Endothelial cell (in vitro differentiated cells): ENCODE measurements around the gene WDFY4. TPM values are rescaled to one million over a fixed set of nuclear protein-coding genes. Genes with fewer than 3 reads are reported as not detected.

Experiments used
- DNase-seq: peaks from one replicate; pipeline ENCODE4 v3.0.0; 2021; ENCODE audit warnings: low spot score
- H3K27ac Mint-ChIP-seq: one replicate; pipeline ENCODE4 v1.8.0; 2021; ENCODE audit warnings: mixed read lengths, inconsistent platforms; ENCODE audit not compliant: unreplicated experiment
- H3K27me3 Mint-ChIP-seq: one replicate; pipeline ENCODE4 v1.8.0; 2021; ENCODE audit warnings: mild to moderate bottlenecking, moderate library complexity, mixed read lengths, inconsistent platforms; ENCODE audit not compliant: unreplicated experiment
- H3K36me3 Mint-ChIP-seq: one replicate; pipeline ENCODE4 v1.8.0; 2021; ENCODE audit warnings: mild to moderate bottlenecking, low read depth, mixed read lengths, inconsistent platforms; ENCODE audit not compliant: unreplicated experiment
- H3K4me1 Mint-ChIP-seq: one replicate; pipeline ENCODE4 v1.8.0; 2021; ENCODE audit warnings: mild to moderate bottlenecking, mixed read lengths, inconsistent platforms; ENCODE audit not compliant: unreplicated experiment
- H3K4me3 Mint-ChIP-seq: one replicate; pipeline ENCODE4 v1.8.0; 2021; ENCODE audit warnings: mild to moderate bottlenecking, mixed read lengths, inconsistent platforms; ENCODE audit not compliant: unreplicated experiment
- H3K9me3 Mint-ChIP-seq: one replicate; pipeline ENCODE4 v1.8.0; 2021; ENCODE audit warnings: mixed read lengths, inconsistent platforms; ENCODE audit not compliant: unreplicated experiment
- total RNA-seq: library from RNA; stranded (reverse); fragmentation: NEBNext Ultra II Directional; extraction: Animal tissue kit (Norgen Biotek cat#: 25700); gene quantifications from one replicate; pipeline ENCODE4 v1.2.1, GENCODE V29; 2021; ENCODE audit not compliant: unreplicated experiment
- TF ChIP-seq, protein P1 (sequence below): fragments of 200-600 bp; sonication (generic); IDR thresholded peaks from one replicate; pipeline ENCODE4 v1.5.0; 2021; ENCODE audit warnings: antibody characterized with exemption; ENCODE audit not compliant: unreplicated experiment

Gene WDFY4
- total RNA-seq, 1 donor from 2014 or later: 0.54 TPM

- Mint-ChIP-seq H3K4me3 (no peak overlapping the region), H3K4me1 (no peaks in the 10 kb centered on the region), H3K27ac (no peak overlapping the region), H3K27me3 (peaks cover 5% of the 10 kb centered on the region), H3K36me3 (no peaks in the 10 kb centered on the region), H3K9me3 (no peaks in the 10 kb centered on the region)
- no peak for DNase-seq
- TF ChIP-seq, protein P1, sequence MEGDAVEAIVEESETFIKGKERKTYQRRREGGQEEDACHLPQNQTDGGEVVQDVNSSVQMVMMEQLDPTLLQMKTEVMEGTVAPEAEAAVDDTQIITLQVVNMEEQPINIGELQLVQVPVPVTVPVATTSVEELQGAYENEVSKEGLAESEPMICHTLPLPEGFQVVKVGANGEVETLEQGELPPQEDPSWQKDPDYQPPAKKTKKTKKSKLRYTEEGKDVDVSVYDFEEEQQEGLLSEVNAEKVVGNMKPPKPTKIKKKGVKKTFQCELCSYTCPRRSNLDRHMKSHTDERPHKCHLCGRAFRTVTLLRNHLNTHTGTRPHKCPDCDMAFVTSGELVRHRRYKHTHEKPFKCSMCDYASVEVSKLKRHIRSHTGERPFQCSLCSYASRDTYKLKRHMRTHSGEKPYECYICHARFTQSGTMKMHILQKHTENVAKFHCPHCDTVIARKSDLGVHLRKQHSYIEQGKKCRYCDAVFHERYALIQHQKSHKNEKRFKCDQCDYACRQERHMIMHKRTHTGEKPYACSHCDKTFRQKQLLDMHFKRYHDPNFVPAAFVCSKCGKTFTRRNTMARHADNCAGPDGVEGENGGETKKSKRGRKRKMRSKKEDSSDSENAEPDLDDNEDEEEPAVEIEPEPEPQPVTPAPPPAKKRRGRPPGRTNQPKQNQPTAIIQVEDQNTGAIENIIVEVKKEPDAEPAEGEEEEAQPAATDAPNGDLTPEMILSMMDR: no peak
Observed at GRCh38 chr10:48970046-48970445, 285.4 kb downstream of the WDFY4 start.

DNA sequence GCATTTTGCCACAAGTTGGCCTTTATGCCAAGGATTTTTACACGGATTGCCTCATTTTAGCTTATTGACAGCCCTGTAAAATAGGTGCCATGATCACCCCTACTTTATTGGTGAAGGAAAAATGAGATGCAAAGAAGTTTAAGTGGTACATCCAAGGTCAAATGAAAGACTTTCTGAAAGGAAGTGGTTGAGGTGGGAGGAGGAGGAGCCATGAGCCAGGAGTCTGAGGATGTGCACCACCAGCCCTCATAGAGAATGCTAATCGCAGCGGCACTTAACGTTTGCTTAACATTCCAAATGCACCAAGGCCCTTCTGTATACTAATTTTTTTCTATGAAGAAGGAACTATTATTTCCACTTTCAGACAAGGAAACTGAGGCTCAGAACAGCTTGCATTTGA lies 286.0 kb downstream of the WDFY4 start:
- Mint-ChIP-seq H3K4me3 (no peak overlapping the region), H3K4me1 (no peaks in the 10 kb centered on the region), H3K36me3 (no peaks in the 10 kb centered on the region), H3K27ac (no peak overlapping the region), H3K27me3 (peaks cover 7% of the 10 kb centered on the region), H3K9me3 (no peaks in the 10 kb centered on the region)
- no peak for DNase-seq
- TF ChIP-seq, protein P1: no peak

DNA sequence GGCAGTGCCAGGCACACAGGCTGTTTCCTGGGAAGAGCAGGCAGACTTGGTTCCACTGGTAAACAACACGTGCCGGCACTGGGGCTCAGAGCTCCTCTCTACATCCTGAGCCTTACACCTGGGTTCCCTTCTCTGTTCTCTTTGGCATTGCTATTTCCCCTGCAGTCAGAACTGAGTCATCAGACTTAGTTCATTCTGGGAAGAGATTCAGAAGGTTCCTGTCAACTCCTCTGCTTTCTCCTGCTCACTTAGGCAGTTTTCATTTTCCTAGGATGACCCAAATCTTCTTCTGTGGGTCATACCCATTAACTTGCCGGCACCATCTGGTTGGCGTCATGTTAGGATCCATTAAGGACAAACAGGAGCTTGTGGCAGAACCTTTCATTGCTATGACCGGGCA lies 288.4 kb downstream of the WDFY4 start:
- peaks cover 7% of the 10 kb centered on the region for H3K27me3 Mint-ChIP-seq
- TF ChIP-seq, protein P1: no peak
- no peaks in the 10 kb centered on the region for H3K9me3 Mint-ChIP-seq
- no peak for DNase-seq
- H3K4me3 Mint-ChIP-seq: no peak overlapping the region
- H3K4me1 Mint-ChIP-seq: no peaks in the 10 kb centered on the region
- H3K36me3 Mint-ChIP-seq: no peaks in the 10 kb centered on the region
- no peak overlapping the region for H3K27ac Mint-ChIP-seq

DNA sequence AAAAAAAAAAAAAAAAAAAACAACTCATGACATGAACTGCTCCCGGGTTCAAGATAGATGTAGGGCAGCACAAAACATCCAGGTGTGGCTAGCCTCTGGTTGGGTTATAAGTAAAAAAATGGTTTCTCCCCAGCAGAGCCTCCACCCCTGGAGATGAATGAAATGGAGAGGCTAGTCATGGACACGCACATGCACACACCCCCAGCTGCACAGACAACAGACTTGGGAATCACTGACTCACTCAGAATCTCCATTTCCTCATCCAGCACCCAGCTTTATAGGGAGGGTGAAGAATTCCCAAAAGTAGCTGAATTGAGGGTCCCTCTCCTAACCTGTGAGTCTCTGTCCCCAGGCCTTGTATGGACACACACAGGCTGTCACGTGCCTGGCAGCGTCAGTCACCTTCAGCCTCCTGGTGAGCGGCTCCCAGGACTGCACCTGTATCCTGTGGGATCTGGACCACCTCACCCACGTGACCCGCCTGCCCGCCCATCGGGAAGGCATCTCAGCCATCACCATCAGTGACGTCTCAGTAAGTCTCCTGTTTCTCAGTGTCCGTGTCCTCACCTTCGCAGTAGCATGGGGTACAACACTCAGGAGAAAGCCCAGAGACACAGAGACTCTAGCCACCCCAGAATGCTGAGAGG lies 290.0 kb downstream of the WDFY4 start:
- Mint-ChIP-seq H3K27me3 (peaks cover 6% of the 10 kb centered on the region), H3K4me3 (no peak overlapping the region), H3K9me3 (no peaks in the 10 kb centered on the region), H3K4me1 (no peaks in the 10 kb centered on the region), H3K27ac (no peak overlapping the region), H3K36me3 (no peaks in the 10 kb centered on the region)
- TF ChIP-seq, protein P1: no peak
- DNase-seq: no peak

GRCh38 chr10:48976196-48976595 lies 291.5 kb downstream of the WDFY4 start:
- TF ChIP-seq, protein P1: no peak
- no peak overlapping the region for H3K4me3 Mint-ChIP-seq
- peaks cover 8% of the 10 kb centered on the region for H3K27me3 Mint-ChIP-seq
- no peaks in the 10 kb centered on the region for H3K36me3 Mint-ChIP-seq
- peak; percentile 35 for DNase-seq
- no peaks in the 10 kb centered on the region for H3K4me1 Mint-ChIP-seq
- H3K27ac Mint-ChIP-seq: no peak overlapping the region
- no peaks in the 10 kb centered on the region for H3K9me3 Mint-ChIP-seq
